GM18498 (cell line): ENCODE measurements around the gene SPTBN4.
"Not testable (repeated sequence)": the region's sequence is repeated elsewhere in the genome, so short reads cannot be mapped to it uniquely, and the experiment has no call there.

Experiments used
- ATAC-seq: cut with Tn5 transposase; IDR thresholded peaks from one replicate; pipeline ENCODE4 v1.9.1; 2021; ENCODE audit warnings: mild to moderate bottlenecking, moderate library complexity; ENCODE audit not compliant: unreplicated experiment

The SPTBN4 gene

GRCh38 chr19:40556953-40557530 lies 90.2 kb downstream of the SPTBN4 start:
- ATAC-seq, result no peak

- ATAC-seq, result no peak
These were observed 92.6 kb downstream of the SPTBN4 start for GRCh38 chr19:40559394-40559793.

GRCh38 chr19:40560092-40560507 lies 93.3 kb downstream of the SPTBN4 start:
- ATAC-seq, result no peak

GRCh38 chr19:40561947-40562346 lies 95.1 kb downstream of the SPTBN4 start:
- ATAC-seq, result no peak

GRCh38 chr19:40564535-40564934 lies 97.7 kb downstream of the SPTBN4 start:
- not testable (repeated sequence) for ATAC-seq

GRCh38 chr19:40565355-40565754 lies 98.6 kb downstream of the SPTBN4 start:
- no peak for ATAC-seq

- no peak for ATAC-seq
These were observed 99.2 kb downstream of the SPTBN4 start for GRCh38 chr19:40565910-40566495.

GRCh38 chr19:40567040-40567749 lies 100.4 kb downstream of the SPTBN4 start:
- no peak for ATAC-seq

GRCh38 chr19:40567750-40568494 lies 101.1 kb downstream of the SPTBN4 start:
- ATAC-seq, result no peak

GRCh38 chr19:40570313-40571004 lies 103.7 kb downstream of the SPTBN4 start:
- ATAC-seq, result peak; percentile 86

- ATAC-seq, result no peak
These were observed 104.2 kb downstream of the SPTBN4 start for GRCh38 chr19:40571005-40571318.

GRCh38 chr19:40571831-40572495 lies 105.2 kb downstream of the SPTBN4 start:
- ATAC-seq, result no peak

GRCh38 chr19:40575326-40575725 lies 108.5 kb downstream of the SPTBN4 start:
- no peak for ATAC-seq

GRCh38 chr19:40576151-40576584 lies 109.4 kb downstream of the SPTBN4 start:
- ATAC-seq, result peak; percentile 21

- ATAC-seq, result peak; percentile 97
These were observed 110.0 kb downstream of the SPTBN4 start, which contains the start of gene SHKBP1 for GRCh38 chr19:40576585-40577451. SHKBP1 (plus strand) TSS chr19:40576873; CDS start chr19:40576900, 27 bp downstream.

- no peak for ATAC-seq
These were observed 111.7 kb downstream of the SPTBN4 start for GRCh38 chr19:40578442-40578908.

- ATAC-seq, result no peak
These were observed 113.8 kb downstream of the SPTBN4 start for GRCh38 chr19:40580619-40581018.

GRCh38 chr19:40581531-40581930 lies 114.7 kb downstream of the SPTBN4 start:
- no peak for ATAC-seq

GRCh38 chr19:40582467-40582866 lies 115.7 kb downstream of the SPTBN4 start:
- no peak for ATAC-seq
